Nephron progenitor cell (in vitro differentiated cells): Measurements from ENCODE around the gene CFAP20.

Source experiments
- DNase-seq: peaks from one replicate; pipeline ENCODE4 v3.0.0; 2021
- H3K27ac Mint-ChIP-seq: 2 replicates; pipeline ENCODE4 v1.8.0; 2021; ENCODE audit warnings: mild to moderate bottlenecking, moderate library complexity, mixed read lengths
- H3K27me3 Mint-ChIP-seq: 2 replicates; pipeline ENCODE4 v1.8.0; 2021; ENCODE audit warnings: mild to moderate bottlenecking, low read depth, mixed read lengths; ENCODE audit not compliant: poor library complexity
- H3K36me3 Mint-ChIP-seq: 2 replicates; pipeline ENCODE4 v1.8.0; 2021; ENCODE audit warnings: low read depth, mixed read lengths
- H3K4me1 Mint-ChIP-seq: 2 replicates; pipeline ENCODE4 v1.8.0; 2021; ENCODE audit warnings: mixed read lengths
- H3K4me3 Mint-ChIP-seq: 2 replicates; pipeline ENCODE4 v1.8.0; 2021; ENCODE audit warnings: mild to moderate bottlenecking, moderate library complexity, mixed read lengths
- H3K9me3 Mint-ChIP-seq: 2 replicates; pipeline ENCODE4 v1.8.0; 2021; ENCODE audit warnings: mild to moderate bottlenecking, moderate library complexity, mixed read lengths
- CTCF ChIP-seq: fragments of 200-600 bp; sonication (generic); IDR thresholded peaks from 2 replicates; pipeline ENCODE4 v1.5.0; 2021; ENCODE audit warnings: antibody characterized with exemption

The CFAP20 gene

GRCh38 chr16:58123896-58124600 lies 5.1 kb downstream of the CFAP20 start:
- Mint-ChIP-seq H3K27ac (peak overlapping the region; percentile 56), H3K4me1 (peaks cover 85% of the 10 kb centered on the region), H3K9me3 (no peaks in the 10 kb centered on the region), H3K4me3 (peak overlapping the region; percentile 50), H3K27me3 (no peaks in the 10 kb centered on the region), H3K36me3 (no peaks in the 10 kb centered on the region)
- TF ChIP-seq CTCF = no peak
- DNase-seq = no peak

- peak overlapping the region; percentile 26 for H3K4me3 Mint-ChIP-seq
- H3K36me3 Mint-ChIP-seq = peaks cover 13% of the 10 kb centered on the region
- DNase-seq = no peak
- no peaks in the 10 kb centered on the region for H3K27me3 Mint-ChIP-seq
- peaks cover 65% of the 10 kb centered on the region for H3K4me1 Mint-ChIP-seq
- no peaks in the 10 kb centered on the region for H3K9me3 Mint-ChIP-seq
- H3K27ac Mint-ChIP-seq = peak overlapping the region; percentile 42
- no peak for TF ChIP-seq CTCF
Observed at GRCh38 chr16:58121132-58121531, 8.0 kb downstream of the CFAP20 start.

GRCh38 chr16:58120234-58120633 lies 8.9 kb downstream of the CFAP20 start:
- H3K27ac Mint-ChIP-seq = no peak overlapping the region
- TF ChIP-seq CTCF = no peak

GRCh38 chr16:58119509-58119845 lies 9.7 kb downstream of the CFAP20 start:
- Mint-ChIP-seq H3K27me3 (no peaks in the 10 kb centered on the region), H3K36me3 (peaks cover 30% of the 10 kb centered on the region), H3K27ac (no peak overlapping the region), H3K9me3 (no peaks in the 10 kb centered on the region), H3K4me3 (no peak overlapping the region), H3K4me1 (peaks cover 50% of the 10 kb centered on the region)
- no peak for TF ChIP-seq CTCF
- DNase-seq = no peak

More at GRCh38 chr16:58120234-58120633, 8.9 kb downstream of the CFAP20 start:
- Mint-ChIP-seq H3K27me3 (no peaks in the 10 kb centered on the region), H3K4me3 (peak overlapping the region; percentile 24), H3K36me3 (peaks cover 22% of the 10 kb centered on the region), H3K9me3 (no peaks in the 10 kb centered on the region), H3K4me1 (peaks cover 57% of the 10 kb centered on the region)
- no peak for DNase-seq

- H3K27ac Mint-ChIP-seq = no peak overlapping the region
- H3K4me3 Mint-ChIP-seq = no peak overlapping the region
- TF ChIP-seq CTCF = no peak
- no peaks in the 10 kb centered on the region for H3K9me3 Mint-ChIP-seq
- peaks cover 35% of the 10 kb centered on the region for H3K36me3 Mint-ChIP-seq
- H3K4me1 Mint-ChIP-seq = peaks cover 45% of the 10 kb centered on the region
- H3K27me3 Mint-ChIP-seq = no peaks in the 10 kb centered on the region
- DNase-seq = no peak
Observed at GRCh38 chr16:58118801-58119508, 10.2 kb downstream of the CFAP20 start.

GRCh38 chr16:58116529-58116928 lies 12.7 kb downstream of the CFAP20 start:
- no peak overlapping the region for H3K27ac Mint-ChIP-seq
- no peak for DNase-seq
- no peak for TF ChIP-seq CTCF
- H3K4me1 Mint-ChIP-seq = peaks cover 27% of the 10 kb centered on the region
- H3K4me3 Mint-ChIP-seq = no peak overlapping the region
- H3K9me3 Mint-ChIP-seq = no peaks in the 10 kb centered on the region
- no peaks in the 10 kb centered on the region for H3K27me3 Mint-ChIP-seq
- peaks cover 56% of the 10 kb centered on the region for H3K36me3 Mint-ChIP-seq
